Measurements from ENCODE around the gene RAB7A. TPM values are rescaled to one million over a fixed set of nuclear protein-coding genes. Genes with fewer than 3 reads are reported as not detected.

The RAB7A gene
- total and polyA plus RNA-seq, 2 of the 4 experiments (the other 2 are of a cell fraction), result 57.0 to 240 TPM

- in situ Hi-C loops (cut with MboI; ENCODE audit: low sequenced_read_pairs), result no loop called here
These were observed 133.6 kb downstream of the RAB7A start for GRCh38 chr3:128859630-128860029.

More at GRCh38 chr3:128859630-128860029, 133.6 kb downstream of the RAB7A start:
- ATAC-seq (ENCODE audit: low read depth) (no peak), DNase-seq (no peak)
- Histone ChIP-seq H2BK5ac (ENCODE audit: low read depth, low read length, poor library complexity, severe bottlenecking) (no peak overlapping the region), H2AK5ac (ENCODE audit: low read depth, low read length) (no peak overlapping the region), H3K79me1 (ENCODE audit: low read depth in 1 of 2, low read length in 2 of 2) (no peaks in the 10 kb centered on the region), H4K91ac (ENCODE audit: insufficient read depth, low read depth, low read length) (no peak overlapping the region), H3K9me1 (ENCODE audit: insufficient read depth, low read length) (no peaks in the 10 kb centered on the region), H2BK120ac (ENCODE audit: low read depth, low read length) (no peak overlapping the region), H3K14ac (replicated peaks; ENCODE audit: low read depth, low read length) (no peak overlapping the region), H4K20me1 (ENCODE audit: insufficient read depth, low read length) (no peaks in the 10 kb centered on the region), H3K27ac (ENCODE audit: insufficient read depth, low read length) (no peak overlapping the region), H2AK9ac (replicated peaks; ENCODE audit: low read depth, low read length, poor library complexity) (no peak overlapping the region), H3K4me1 (ENCODE audit: control insufficient read depth, insufficient read depth, low read length) (no peaks in the 10 kb centered on the region), H2BK20ac (ENCODE audit: low read depth, low read length) (no peak overlapping the region), H3K27me3 (ENCODE audit: control insufficient read depth, insufficient read depth, low read length) (no peaks in the 10 kb centered on the region), H3K23ac (ENCODE audit: low read depth, low read length) (no peak overlapping the region), H3K36me3 (ENCODE audit: control insufficient read depth, insufficient read depth, low read length) (no peaks in the 10 kb centered on the region), H4K8ac (ENCODE audit: low read depth in 2 of 2, low read length in 2 of 2) (no peak overlapping the region), H3K4ac (ENCODE audit: low read depth, low read length) (no peak overlapping the region), H3K56ac (ENCODE audit: extremely low read depth, insufficient read depth, low read length) (no peak overlapping the region), H3K9ac (ENCODE audit: low read depth, low read length) (no peak overlapping the region), H2AFZ (replicated peaks; ENCODE audit: low read length, poor library complexity) (no peak overlapping the region), H3K9me3 (ENCODE audit: control insufficient read depth, insufficient read depth, low read length) (peaks cover 31% of the 10 kb centered on the region), H2BK15ac (ENCODE audit: low read depth, low read length) (no peak overlapping the region), H3K18ac (ENCODE audit: low read depth, low read length) (no peak overlapping the region), H3K4me3 (ENCODE audit: insufficient read depth, low read depth, low read length) (no peak overlapping the region), H4K5ac (ENCODE audit: low read depth, low read length) (no peak overlapping the region), H3K4me2 (ENCODE audit: low read depth, low read length) (no peak overlapping the region)
- intact Hi-C loops (cut with micrococcal nuclease) (no loop called here), dilution Hi-C loops (cut with HindIII; ENCODE audit: low sequenced_read_pairs, unreplicated experiment) (no loop called here)
- ChIA-PET POLR2A (ENCODE audit: unreplicated experiment) (no interaction called here), CTCF (no interaction called here)
- TF ChIP-seq USF2 (IDR thresholded peaks at IDR 0.05; ENCODE audit: low read depth, low read length), result no peak
- no peak for TF ChIP-seq RCOR1 (IDR thresholded peaks at IDR 0.05; ENCODE audit: insufficient replicate concordance, low read length)
- TF ChIP-seq NFE2L2 (IDR thresholded peaks at IDR 0.05; ENCODE audit: low read depth, low read length), result no peak
- TF ChIP-seq RFX5 (IDR thresholded peaks at IDR 0.05; ENCODE audit: low read depth, low read length), result no peak
- TF ChIP-seq CHD1 (IDR thresholded peaks at IDR 0.05; ENCODE audit: low read depth, low read length), result no peak
- TF ChIP-seq ELK1 (IDR thresholded peaks at IDR 0.05; ENCODE audit: borderline replicate concordance, low read depth, low read length), result no peak
- TF ChIP-seq POLR2A (IDR thresholded peaks at IDR 0.05; ENCODE audit: low read depth, low read length), result no peak
- TF ChIP-seq FOS (IDR thresholded peaks at IDR 0.05; ENCODE audit: low read depth, low read length), result no peak
- no peak for TF ChIP-seq RAD21 (IDR thresholded peaks at IDR 0.05; ENCODE audit: low read length)
- no peak for TF ChIP-seq CEBPB (IDR thresholded peaks at IDR 0.05; ENCODE audit: low read depth, low read length)
- no peak for TF ChIP-seq SMC3 (IDR thresholded peaks at IDR 0.05; ENCODE audit: low read depth, low read length)
- no peak for TF ChIP-seq CTCF (conservative IDR thresholded peaks at IDR 0.05; ENCODE audit: low read depth, low read length)
- no peak for TF ChIP-seq MAFK (IDR thresholded peaks at IDR 0.05; ENCODE audit: low read depth, low read length)
- no peak for TF ChIP-seq BHLHE40 (IDR thresholded peaks at IDR 0.05; ENCODE audit: low read depth, low read length)
- TF ChIP-seq MXI1 (IDR thresholded peaks at IDR 0.05; ENCODE audit: borderline replicate concordance, low read depth, low read length), result no peak
- no peak for TF ChIP-seq MAZ (IDR thresholded peaks at IDR 0.05; ENCODE audit: borderline replicate concordance, low read depth, low read length)
- no TSS peak for BruUV-seq (replicated peaks)
- WGBS, 2 experiments (ENCODE audit: extremely low coverage in 2 of 2, insufficient read length in 1 of 2), result 81% methylated on average over 5 of the region's 6 CpGs; no CpG with 5 or more reads in 1 of the 2 experiments
